ENCODE data around the gene ABTB1.

GRCh38 chr3:127634653-127635052 is 38.1 kb upstream of the ABTB1 start:
- no peak for TF ChIP-seq EZH2 (IDR thresholded peaks at IDR 0.05; ENCODE audit: borderline replicate concordance, insufficient read depth, low read depth, low read length, poor library complexity, severe bottlenecking)
- TF ChIP-seq CTCF (IDR thresholded peaks at IDR 0.05), result no peak
